Right lobe of liver (tissue), 6 donors: ENCODE measurements around the gene ATOH7. TPM values are rescaled to one million over a fixed set of nuclear protein-coding genes. Genes with fewer than 3 reads are reported as not detected.
A peak's percentile ranks its signal among the peaks of the same experiment; 100 is the strongest.

Source experiments
- ATAC-seq, 4 donors: fragments of 200-7000 bp; cut with Tn5 transposase; one replicate each; pipeline ENCODE4 v1.9.1; 2020; ENCODE audit warnings: mild to moderate bottlenecking in 4 of 4, moderate library complexity in 4 of 4
- DNase-seq, 3 donors: peaks; one replicate each; pipeline ENCODE4 v3.0.0-alpha.2; 2020
- H3K27ac ChIP-seq, 3 donors: fragments of 200-600 bp; one replicate each; pipeline ENCODE4 v1.8.0; 2022
- H3K27me3 ChIP-seq, 2 donors: fragments of 200-600 bp; one replicate each; pipeline ENCODE4 v1.8.0; 2022
- H3K36me3 ChIP-seq, 4 donors: fragments of 200-600 bp; sonication (generic) in 1 of 4; one replicate each; pipeline versions ENCODE4 v1.5.1 to v1.8.0; 2017 to 2022; ENCODE audit warnings: control low read depth in 1 of 4
- H3K4me1 ChIP-seq, 4 donors: fragments of 200-600 bp; sonication (generic) in 1 of 4; one replicate each; pipeline versions ENCODE4 v1.5.1 to v1.8.0; 2017 to 2022; ENCODE audit warnings: control low read depth in 1 of 4
- H3K4me3 ChIP-seq, 3 donors: fragments of 200-600 bp; one replicate each; pipeline ENCODE4 v1.8.0; 2022
- H3K9me3 ChIP-seq, 4 donors: fragments of 200-600 bp; sonication (generic) in 1 of 4; one replicate each; pipeline versions ENCODE4 v1.5.1 to v1.8.0; 2017 to 2022; ENCODE audit warnings: control low read depth in 1 of 4
- POLR2A ChIP-seq: fragments of 450-650 bp; IDR thresholded peaks from one replicate; pipeline ENCODE4 v1.6.1; 2017; ENCODE audit warnings: antibody characterized with exemption, mild to moderate bottlenecking
- WGBS: methylation state at CpG from one replicate; pipeline ENCODE4 v1.1.6; 2018; ENCODE audit warnings: low coverage, low lambda C conversion rate; ENCODE audit not compliant: insufficient coverage; ENCODE audit errors: missing lambda C conversion rate; 5-methylcytosine and 5-hydroxymethylcytosine counted together
- intact Hi-C, 2 donors: fragments of 100-400 bp; cut with DNase I; formaldehyde crosslinking; loops; one replicate each; pipeline versions ENCODE4 v1.11.2 to v1.14.1; 2022
- total RNA-seq, 6 experiments: library from RNA; depleted of rRNA in 2 of 6; stranded (reverse); fragments of >200 nt in 2 of 6; fragmentation: NEBNext Ultra II Directional in 3 of 6; extraction: Animal tissue kit (Norgen Biotek cat#: 25700) in 3 of 6; gene quantifications; one replicate each; pipeline versions ENCODE4 v1.1.0 to v1.2.4, GENCODE V29; 2016 to 2023
- TF ChIP-seq, protein P1 (sequence below), 4 donors: fragments of 200-600 bp in 3 of 4; fragments of 450-650 bp in 1 of 4; IDR thresholded peaks; one replicate each; pipeline versions ENCODE4 v1.5.1 to v1.8.0; 2016 to 2022; ENCODE audit warnings: antibody characterized with exemption in 4 of 4, mild to moderate bottlenecking in 2 of 4
- donor health status: DM: no; HTN: yes; CAD: no.
- donor health status: DM: no; HTN: no; CAD: no.
- donor health status: DM: no; HTN: no; CAD: no.
- donor health status: DM: no; HTN: yes; CAD: no.
- donor health status: DM: no; HTN: yes; CAD: no.

ATOH7 gene
- total RNA-seq, 6 experiments from 2014 or later = 0.25 to 1.1 (median 0.46) TPM; not detected in 2

- ATAC-seq = no peak
Measured at GRCh38 chr10:68185085-68185484, 46.8 kb downstream of the ATOH7 start.

GRCh38 chr10:68184546-68184945 lies 47.4 kb downstream of the ATOH7 start:
- no peak overlapping the region for H3K4me3 ChIP-seq
- H3K9me3 ChIP-seq = no peaks in the 10 kb centered on the region
- DNase-seq = no peak

More at GRCh38 chr10:68185085-68185484, 46.8 kb downstream of the ATOH7 start:
- no peaks in the 10 kb centered on the region for H3K27me3 ChIP-seq
- H3K9me3 ChIP-seq = no peaks in the 10 kb centered on the region
- no peaks in the 10 kb centered on the region for H3K36me3 ChIP-seq
- no peak overlapping the region for H3K27ac ChIP-seq
- 71% methylated on average over 1 of the region's 2 CpGs for WGBS
- no peaks in the 10 kb centered on the region for H3K4me1 ChIP-seq
- no peak overlapping the region for H3K4me3 ChIP-seq
- intact Hi-C loops = no loop called here
- TF ChIP-seq, protein P1, sequence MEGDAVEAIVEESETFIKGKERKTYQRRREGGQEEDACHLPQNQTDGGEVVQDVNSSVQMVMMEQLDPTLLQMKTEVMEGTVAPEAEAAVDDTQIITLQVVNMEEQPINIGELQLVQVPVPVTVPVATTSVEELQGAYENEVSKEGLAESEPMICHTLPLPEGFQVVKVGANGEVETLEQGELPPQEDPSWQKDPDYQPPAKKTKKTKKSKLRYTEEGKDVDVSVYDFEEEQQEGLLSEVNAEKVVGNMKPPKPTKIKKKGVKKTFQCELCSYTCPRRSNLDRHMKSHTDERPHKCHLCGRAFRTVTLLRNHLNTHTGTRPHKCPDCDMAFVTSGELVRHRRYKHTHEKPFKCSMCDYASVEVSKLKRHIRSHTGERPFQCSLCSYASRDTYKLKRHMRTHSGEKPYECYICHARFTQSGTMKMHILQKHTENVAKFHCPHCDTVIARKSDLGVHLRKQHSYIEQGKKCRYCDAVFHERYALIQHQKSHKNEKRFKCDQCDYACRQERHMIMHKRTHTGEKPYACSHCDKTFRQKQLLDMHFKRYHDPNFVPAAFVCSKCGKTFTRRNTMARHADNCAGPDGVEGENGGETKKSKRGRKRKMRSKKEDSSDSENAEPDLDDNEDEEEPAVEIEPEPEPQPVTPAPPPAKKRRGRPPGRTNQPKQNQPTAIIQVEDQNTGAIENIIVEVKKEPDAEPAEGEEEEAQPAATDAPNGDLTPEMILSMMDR (IDR thresholded peaks at IDR 0.05) = no peak
- TF ChIP-seq POLR2A = no peak
- DNase-seq = no peak

More at GRCh38 chr10:68184546-68184945, 47.4 kb downstream of the ATOH7 start:
- no peaks in the 10 kb centered on the region for H3K27me3 ChIP-seq
- peak; percentile 19 to 71 (median 38) for ATAC-seq
- 50% methylated on average over 7 of the region's 7 CpGs for WGBS
- H3K36me3 ChIP-seq = no peaks in the 10 kb centered on the region
- H3K27ac ChIP-seq = no peak overlapping the region
- no peaks in the 10 kb centered on the region for H3K4me1 ChIP-seq
- TF ChIP-seq, protein P1 (IDR thresholded peaks at IDR 0.05) = no peak
- TF ChIP-seq POLR2A = no peak
- intact Hi-C loops = no loop called here

Other genes with a start within 250 kb of the ATOH7 start
- gene HERC4, start 156.8 kb downstream of the ATOH7 start, total RNA-seq = 10 to 100 TPM; 17.6 to 32.2 (median 26.9) TPM
- under 1 TPM in 4 of 6 experiments, not detected in 2; 0.07 to 0.31 (median 0.10) TPM for gene MYPN, start 122.6 kb downstream of the ATOH7 start, total RNA-seq
- 10 to 100 TPM; 13.2 to 40.7 (median 25.3) TPM for gene HNRNPH3, start 100.0 kb upstream of the ATOH7 start, total RNA-seq
- gene PBLD, start 100.8 kb upstream of the ATOH7 start, total RNA-seq = 100 to 1,000 TPM in 4 of 6 experiments, 10 to 100 TPM in 2; 45.5 to 162 (median 129) TPM
- gene RUFY2, start 175.2 kb upstream of the ATOH7 start, total RNA-seq = 1 to 10 TPM; 4.7 to 9.0 (median 5.6) TPM
- 10 to 100 TPM in 1 of 6 experiments, 1 to 10 TPM in 5; 2.6 to 18.9 (median 3.8) TPM for gene DNA2, start 239.9 kb upstream of the ATOH7 start, total RNA-seq